Activated T-helper 1 cell treated with anti-CD3 and anti-CD28 coated beads, Interleukin-12 subunit alpha, Interleukin-12 subunit beta, Interleukin-2, Interleukin-4 antibody, amounts not matched to agents 30 ng/mL and 10 ng/mL and 1 ng/mL, durations not matched to agents 14 hours and 24 hours and 36 hours (primary cell): Measurements from ENCODE around the gene SEM1. TPM values are rescaled to one million over a fixed set of nuclear protein-coding genes. Genes with fewer than 3 reads are reported as not detected.
"Not testable (repeated sequence)": the region's sequence is repeated elsewhere in the genome, so short reads cannot be mapped to it uniquely, and the experiment has no call there.

ENCODE experiments used
- DNase-seq: peaks from one replicate; pipeline ENCODE4 v3.0.0; 2021; ENCODE audit warnings: low spot score
- H3K27ac Mint-ChIP-seq: one replicate; pipeline ENCODE4 v1.8.0; 2021; ENCODE audit warnings: mild to moderate bottlenecking, mixed read lengths
- H3K27me3 Mint-ChIP-seq: one replicate; pipeline ENCODE4 v1.8.0; 2022; ENCODE audit warnings: mild to moderate bottlenecking, moderate library complexity, mixed read lengths; ENCODE audit not compliant: insufficient read depth
- H3K36me3 Mint-ChIP-seq: one replicate; pipeline ENCODE4 v1.8.0; 2021; ENCODE audit warnings: low read depth, mixed read lengths
- H3K4me1 Mint-ChIP-seq: one replicate; pipeline ENCODE4 v1.8.0; 2021; ENCODE audit warnings: low read depth, mixed read lengths
- H3K4me3 Mint-ChIP-seq: one replicate; pipeline ENCODE4 v1.8.0; 2021; ENCODE audit warnings: mild to moderate bottlenecking, moderate library complexity, mixed read lengths
- H3K9me3 Mint-ChIP-seq: one replicate; pipeline ENCODE4 v1.8.0; 2021; ENCODE audit warnings: mixed read lengths
- intact Hi-C: fragments of 100-400 bp; cut with micrococcal nuclease; formaldehyde crosslinking; loops from one replicate; pipeline ENCODE4 v1.15.1; 2024
- total RNA-seq: library from RNA; stranded (reverse); gene quantifications from 2 replicates; pipeline ENCODE4 v1.2.3, GENCODE V29; 2022

The SEM1 gene
- total RNA-seq, 1 donor from 2014 or later, result 42.8 TPM

DNA sequence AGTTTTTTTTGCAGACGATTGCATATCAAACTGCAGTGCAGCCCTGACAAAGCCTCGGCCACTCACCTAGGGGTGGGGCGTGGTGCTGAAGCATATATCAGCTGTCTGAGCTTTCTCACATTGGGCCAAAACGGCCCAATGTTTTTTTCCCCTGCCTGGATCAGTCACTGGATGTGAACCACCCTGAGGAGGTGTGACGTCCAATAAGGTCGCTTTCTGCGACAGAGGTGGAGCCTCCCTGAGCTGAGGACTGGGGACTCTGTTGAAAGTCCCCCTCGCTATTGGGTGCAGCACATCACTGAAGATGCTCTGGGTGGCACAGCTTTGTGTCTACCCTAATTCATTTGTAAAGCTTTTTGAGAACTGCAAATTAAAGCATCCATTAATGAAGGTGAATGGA lies 60.9 kb downstream of the SEM1 start:
- H3K27ac Mint-ChIP-seq, result no peak overlapping the region

DNA sequence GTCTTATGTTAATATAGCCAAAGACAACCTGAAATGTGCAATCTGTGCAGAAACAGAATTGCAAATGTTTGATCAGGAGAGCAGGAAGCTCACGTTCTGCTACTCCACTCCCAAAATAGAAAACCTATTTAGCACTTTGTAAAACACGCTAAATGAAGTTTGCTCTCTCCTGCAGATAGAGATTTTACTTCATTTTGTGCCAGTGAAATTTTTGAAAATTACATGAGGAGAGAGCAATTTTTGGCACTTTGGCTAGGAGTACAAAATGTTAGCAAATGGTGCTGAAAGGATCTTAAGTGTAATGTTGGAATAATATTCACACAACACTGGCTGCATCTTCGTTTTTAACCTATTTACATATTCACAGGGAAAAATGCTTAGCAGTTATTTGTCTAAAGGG lies 61.9 kb downstream of the SEM1 start:
- Mint-ChIP-seq H3K27ac (no peak overlapping the region), H3K9me3 (no peaks in the 10 kb centered on the region), H3K4me3 (no peak overlapping the region), H3K4me1 (no peaks in the 10 kb centered on the region), H3K27me3 (peaks cover 2% of the 10 kb centered on the region), H3K36me3 (no peaks in the 10 kb centered on the region)
- intact Hi-C loops, result no loop called here
- no peak for DNase-seq

More for the DNA sequence above, 60.9 kb downstream of the SEM1 start:
- H3K27me3 Mint-ChIP-seq, result peaks cover 2% of the 10 kb centered on the region
- no peak overlapping the region for H3K4me3 Mint-ChIP-seq
- intact Hi-C loops, result no loop called here
- DNase-seq, result no peak
- H3K4me1 Mint-ChIP-seq, result no peaks in the 10 kb centered on the region
- no peaks in the 10 kb centered on the region for H3K9me3 Mint-ChIP-seq
- no peaks in the 10 kb centered on the region for H3K36me3 Mint-ChIP-seq

DNA sequence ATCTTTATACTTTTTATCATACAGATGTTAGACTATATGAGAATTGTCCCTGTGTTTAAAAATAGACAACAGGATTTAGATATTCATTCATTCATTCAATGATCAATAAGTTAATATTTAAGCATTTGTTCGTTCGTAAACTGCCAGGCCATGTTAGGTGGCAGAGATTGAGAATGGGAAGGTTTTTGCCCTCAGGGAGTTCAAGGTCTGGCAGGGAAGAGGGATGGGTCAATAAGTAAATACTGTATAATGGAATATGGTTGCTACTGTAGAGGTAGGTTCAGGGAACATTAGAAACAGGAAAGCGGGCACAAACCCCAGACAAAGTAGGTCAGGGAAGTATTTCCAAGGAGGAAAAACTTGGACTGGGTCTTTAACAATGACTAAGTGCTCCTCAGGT lies 64.6 kb downstream of the SEM1 start:
- peaks cover 2% of the 10 kb centered on the region for H3K27me3 Mint-ChIP-seq
- no peaks in the 10 kb centered on the region for H3K36me3 Mint-ChIP-seq
- H3K4me3 Mint-ChIP-seq, result no peak overlapping the region
- no peaks in the 10 kb centered on the region for H3K9me3 Mint-ChIP-seq
- intact Hi-C loops, result no loop called here
- DNase-seq, result no peak
- H3K4me1 Mint-ChIP-seq, result no peaks in the 10 kb centered on the region
- no peak overlapping the region for H3K27ac Mint-ChIP-seq

DNA sequence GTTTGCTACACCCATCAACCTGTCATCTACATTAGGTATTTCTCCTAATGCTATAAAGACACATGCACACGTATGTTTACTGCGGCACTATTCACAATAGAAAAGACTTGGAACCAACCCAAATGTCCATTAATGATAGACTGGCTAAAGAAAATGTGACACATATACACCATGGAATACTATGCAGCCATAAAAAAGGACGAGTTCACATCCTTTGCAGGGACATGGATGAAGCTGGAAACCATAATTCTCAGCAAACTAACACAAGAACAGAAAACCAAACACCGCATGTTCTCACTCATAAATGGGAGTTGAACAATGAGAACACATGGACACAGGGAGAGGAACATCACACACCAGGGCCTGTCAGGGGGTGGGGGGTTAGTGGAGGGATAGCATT lies 66.2 kb downstream of the SEM1 start:
- H3K4me1 Mint-ChIP-seq, H3K4me3 Mint-ChIP-seq, H3K36me3 Mint-ChIP-seq, intact Hi-C loops, H3K27me3 Mint-ChIP-seq, H3K27ac Mint-ChIP-seq, H3K9me3 Mint-ChIP-seq, DNase-seq: not testable (repeated sequence)

DNA sequence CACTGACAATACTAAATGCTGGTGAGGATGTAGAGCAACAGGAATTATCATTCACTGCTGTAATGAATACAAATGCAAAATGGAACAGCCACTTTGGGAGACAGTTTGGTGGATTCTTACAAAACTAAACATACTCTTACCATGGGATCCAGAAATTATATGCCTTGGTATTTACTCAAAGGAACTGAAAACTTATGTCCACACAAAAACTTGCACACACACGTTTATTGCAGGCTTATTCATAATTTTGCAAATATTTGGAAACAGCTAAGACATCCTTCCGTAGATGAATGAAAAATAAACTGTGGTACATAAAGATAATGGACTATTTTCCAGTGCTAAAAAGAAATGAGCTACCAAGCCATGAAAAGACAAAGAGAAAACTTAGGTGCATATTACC lies 69.6 kb downstream of the SEM1 start:
- H3K9me3 Mint-ChIP-seq, result no peaks in the 10 kb centered on the region
- no peaks in the 10 kb centered on the region for H3K4me1 Mint-ChIP-seq
- H3K4me3 Mint-ChIP-seq, result no peak overlapping the region
- H3K27ac Mint-ChIP-seq, result no peak overlapping the region
- H3K36me3 Mint-ChIP-seq, result no peaks in the 10 kb centered on the region
- intact Hi-C loops, result no loop called here
- no peak for DNase-seq
- H3K27me3 Mint-ChIP-seq, result peaks cover 2% of the 10 kb centered on the region
